SW480 (cell line): ENCODE measurements around the gene YJEFN3.

Experiments used
- DNase-seq: peaks from one replicate; pipeline ENCODE4 v3.0.0-alpha.2; 2016; ENCODE audit warnings: low spot score

YJEFN3 gene

DNA sequence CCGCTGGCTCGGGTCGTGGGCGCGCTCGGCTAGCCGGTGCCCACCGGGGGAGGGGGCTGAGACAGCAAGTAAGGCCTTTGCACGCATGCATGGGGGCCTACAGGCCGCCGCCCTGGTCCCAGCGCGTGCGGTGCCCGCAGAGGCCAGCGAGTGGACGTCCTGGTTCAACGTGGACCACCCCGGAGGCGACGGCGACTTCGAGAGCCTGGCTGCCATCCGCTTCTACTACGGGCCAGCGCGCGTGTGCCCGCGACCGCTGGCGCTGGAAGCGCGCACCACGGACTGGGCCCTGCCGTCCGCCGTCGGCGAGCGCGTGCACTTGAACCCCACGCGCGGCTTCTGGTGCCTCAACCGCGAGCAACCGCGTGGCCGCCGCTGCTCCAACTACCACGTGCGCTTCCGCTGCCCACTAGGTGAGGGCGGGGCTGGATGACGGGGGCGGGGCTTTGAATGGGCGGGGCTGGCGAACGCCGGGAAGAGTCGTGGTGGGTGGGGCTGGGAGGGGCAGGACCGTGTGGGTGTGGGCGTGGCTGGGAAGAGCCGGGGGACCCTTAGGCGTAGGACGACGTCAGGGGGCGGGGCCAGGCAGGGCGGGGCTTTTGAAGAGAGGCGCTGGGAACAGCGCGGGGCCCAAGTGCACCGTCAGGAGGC is 11.5 kb downstream of the YJEFN3 start:
- DNase-seq = peak; percentile 54

DNA sequence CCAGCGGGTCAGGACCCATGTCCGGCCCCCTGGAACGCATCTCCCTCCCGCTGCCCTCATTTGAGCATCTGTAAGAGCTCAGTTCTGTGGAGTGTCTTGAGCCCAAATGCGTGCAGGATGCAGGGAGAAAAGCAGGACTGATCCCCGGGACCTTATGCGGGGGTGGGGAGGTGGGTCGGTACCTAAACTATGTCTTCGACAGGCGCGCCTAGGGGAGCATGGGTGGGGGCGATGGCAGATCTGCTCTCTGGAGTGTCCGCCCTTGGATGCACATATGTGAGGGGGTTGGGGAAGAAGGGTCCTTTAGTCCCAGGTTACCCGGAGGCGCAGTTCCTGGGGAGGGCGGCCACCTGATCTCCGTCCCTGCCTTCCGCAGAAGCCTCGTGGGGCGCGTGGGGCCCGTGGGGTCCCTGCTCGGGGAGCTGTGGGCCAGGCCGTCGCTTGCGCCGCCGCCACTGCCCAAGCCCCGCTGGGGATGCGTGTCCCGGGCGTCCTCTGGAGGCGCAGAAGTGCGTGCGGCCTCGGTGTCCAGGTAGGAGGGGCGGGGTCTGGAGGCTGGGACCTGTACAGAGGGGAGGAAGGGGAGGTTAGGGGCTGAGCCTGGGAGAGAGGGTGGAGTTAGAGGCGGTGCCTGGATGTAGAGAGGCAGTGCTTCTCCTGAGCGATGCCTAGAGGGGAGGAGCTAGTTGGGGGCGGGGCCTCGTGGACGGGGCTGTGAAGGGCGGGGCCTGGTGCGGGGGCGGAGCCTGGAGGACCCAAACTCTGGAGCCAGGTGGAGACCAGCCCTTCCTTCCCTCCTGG is 12.2 kb downstream of the YJEFN3 start:
- DNase-seq = peak; percentile 66

DNA sequence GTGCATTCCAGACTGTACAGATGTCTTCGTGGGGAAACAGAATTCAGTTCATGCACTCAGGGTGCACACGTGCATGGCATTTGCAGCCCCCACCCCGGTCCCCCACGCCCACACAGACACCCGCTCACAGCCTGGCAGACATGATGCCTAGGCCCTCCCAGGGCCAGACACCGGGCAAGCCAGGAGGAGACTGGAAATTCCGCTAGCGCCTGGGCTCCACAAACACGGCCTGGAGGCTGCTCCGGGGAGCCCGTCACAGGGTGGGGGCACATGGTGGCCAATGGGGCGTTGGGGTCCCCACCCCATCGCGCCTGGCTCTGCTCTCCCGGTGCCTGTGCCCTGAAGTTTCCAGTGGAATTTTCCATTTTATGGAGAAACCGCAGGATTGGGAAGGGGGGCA is 12.9 kb downstream of the YJEFN3 start:
- DNase-seq = no peak

DNA sequence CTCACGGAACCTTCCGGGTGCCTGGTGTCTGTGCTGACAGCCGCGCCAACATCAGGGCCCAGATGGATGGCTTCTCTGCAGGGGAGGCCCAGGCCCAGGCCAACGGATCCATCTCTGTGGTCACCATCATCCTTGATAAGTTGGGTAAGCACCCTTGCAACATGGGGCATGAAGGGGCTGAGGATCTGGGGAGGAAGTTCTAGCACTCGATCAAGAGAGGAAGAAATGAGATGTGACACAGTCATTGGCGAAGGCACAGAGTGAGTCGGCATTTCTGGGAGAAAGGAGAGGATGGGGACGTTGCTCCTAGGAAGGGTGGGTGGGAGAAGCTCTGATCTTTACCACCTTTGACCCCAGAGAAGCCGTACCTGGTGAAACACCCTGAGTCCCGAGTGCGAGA is 13.8 kb downstream of the YJEFN3 start:
- DNase-seq = no peak

DNA sequence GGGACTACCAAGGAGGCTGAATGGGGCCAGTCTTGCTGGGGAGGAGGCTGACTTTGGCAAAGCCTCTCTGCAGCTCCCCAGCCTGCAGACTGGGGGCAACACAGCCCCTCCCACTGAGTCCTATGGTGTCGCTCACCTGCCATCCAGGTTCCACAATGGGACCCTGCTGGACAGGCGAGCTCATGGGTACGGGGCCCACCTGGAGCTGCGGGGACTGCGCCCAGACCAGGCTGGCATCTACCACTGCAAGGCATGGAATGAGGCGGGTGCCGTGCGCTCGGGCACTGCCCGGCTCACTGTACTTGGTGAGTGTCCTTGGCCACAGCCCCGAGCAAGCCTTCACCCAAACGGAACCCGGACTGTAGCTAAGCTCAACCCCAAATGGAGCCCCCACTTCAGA is 14.4 kb downstream of the YJEFN3 start:
- no peak for DNase-seq

DNA sequence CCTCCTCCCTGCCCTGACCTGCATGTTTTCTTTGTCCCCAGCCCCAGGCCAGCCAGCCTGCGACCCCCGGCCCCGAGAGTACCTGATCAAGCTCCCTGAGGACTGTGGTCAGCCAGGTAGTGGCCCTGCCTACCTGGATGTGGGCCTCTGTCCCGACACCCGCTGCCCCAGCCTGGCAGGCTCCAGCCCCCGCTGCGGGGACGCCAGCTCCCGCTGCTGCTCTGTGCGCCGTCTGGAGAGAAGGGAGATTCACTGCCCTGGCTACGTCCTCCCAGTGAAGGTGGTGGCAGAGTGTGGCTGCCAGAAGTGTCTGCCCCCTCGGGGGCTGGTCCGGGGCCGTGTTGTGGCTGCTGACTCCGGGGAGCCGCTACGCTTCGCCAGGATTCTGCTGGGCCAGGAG is 14.9 kb downstream of the YJEFN3 start:
- DNase-seq = no peak

DNA sequence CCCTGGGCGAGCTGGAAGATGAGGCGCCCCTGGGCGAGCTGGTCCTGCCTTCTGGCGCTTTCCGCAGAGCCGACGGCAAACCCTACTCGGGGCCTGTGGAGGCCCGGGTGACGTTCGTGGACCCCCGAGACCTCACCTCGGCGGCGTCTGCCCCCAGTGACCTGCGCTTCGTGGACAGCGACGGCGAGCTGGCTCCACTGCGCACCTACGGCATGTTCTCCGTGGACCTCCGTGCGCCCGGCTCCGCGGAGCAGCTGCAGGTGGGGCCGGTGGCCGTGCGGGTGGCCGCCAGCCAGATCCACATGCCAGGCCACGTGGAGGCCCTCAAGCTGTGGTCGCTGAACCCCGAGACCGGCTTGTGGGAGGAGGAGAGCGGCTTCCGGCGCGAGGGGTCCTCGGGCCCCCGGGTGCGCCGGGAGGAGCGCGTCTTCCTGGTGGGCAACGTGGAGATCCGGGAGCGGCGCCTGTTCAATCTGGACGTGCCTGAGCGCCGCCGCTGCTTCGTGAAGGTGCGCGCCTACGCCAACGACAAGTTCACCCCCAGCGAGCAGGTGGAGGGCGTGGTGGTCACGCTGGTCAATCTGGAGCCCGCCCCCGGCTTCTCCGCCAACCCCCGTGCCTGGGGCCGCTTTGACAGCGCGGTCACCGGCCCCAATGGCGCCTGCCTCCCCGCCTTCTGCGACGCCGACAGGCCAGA is 15.7 kb downstream of the YJEFN3 start:
- no peak for DNase-seq

DNA sequence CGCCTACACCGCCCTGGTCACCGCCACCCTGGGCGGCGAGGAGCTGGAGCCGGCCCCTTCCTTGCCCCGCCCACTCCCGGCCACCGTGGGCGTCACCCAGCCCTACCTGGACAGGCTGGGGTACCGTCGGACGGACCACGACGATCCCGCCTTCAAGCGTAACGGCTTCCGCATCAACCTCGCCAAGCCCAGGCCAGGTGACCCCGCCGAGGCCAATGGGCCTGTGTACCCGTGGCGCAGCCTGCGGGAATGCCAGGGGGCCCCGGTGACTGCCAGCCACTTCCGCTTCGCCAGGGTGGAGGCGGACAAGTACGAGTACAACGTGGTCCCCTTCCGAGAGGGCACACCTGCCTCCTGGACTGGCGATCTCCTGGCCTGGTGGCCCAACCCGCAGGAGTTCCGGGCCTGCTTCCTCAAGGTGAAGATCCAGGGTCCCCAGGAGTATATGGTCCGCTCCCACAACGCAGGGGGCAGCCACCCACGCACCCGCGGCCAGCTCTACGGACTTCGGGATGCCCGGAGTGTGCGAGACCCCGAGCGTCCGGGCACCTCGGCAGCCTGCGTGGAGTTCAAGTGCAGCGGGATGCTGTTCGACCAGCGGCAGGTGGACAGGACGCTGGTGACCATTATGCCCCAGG is 16.4 kb downstream of the YJEFN3 start:
- no peak for DNase-seq

DNA sequence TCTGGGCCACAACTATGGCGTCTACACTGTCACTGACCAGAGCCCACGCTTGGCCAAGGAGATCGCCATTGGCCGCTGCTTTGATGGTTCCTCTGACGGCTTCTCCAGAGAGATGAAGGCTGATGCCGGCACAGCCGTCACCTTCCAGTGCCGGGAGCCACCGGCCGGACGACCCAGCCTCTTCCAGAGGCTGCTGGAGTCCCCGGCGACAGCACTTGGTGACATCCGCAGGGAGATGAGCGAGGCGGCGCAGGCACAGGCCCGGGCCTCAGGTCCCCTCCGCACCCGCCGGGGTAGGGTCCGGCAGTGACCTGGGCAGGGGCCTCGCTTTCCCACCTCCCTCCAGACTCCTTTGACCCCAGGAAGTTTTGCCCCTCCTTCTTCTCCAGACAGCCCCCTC is 17.0 kb downstream of the YJEFN3 start:
- no peak for DNase-seq

DNA sequence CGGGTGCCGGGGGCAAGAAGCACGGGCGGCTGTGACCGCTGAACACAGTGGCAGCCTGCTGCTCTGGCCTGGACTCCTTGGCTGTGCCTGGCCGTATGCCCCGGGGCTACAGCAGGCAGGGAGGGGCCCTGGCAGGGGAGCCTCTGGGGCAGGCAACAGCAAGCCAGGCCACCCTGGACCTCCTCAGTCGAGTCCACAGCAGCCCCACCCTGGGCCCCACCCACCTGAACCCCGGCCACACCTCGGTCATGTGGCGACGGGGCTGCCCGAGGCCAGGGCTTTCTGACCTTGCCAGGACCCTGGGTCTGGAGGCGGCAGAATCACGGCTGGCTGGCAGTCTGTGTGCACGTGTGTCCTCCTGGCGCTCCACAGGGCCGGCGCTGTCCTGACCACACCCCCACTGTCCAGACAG is 18.0 kb downstream of the YJEFN3 start:
- no peak for DNase-seq

DNA sequence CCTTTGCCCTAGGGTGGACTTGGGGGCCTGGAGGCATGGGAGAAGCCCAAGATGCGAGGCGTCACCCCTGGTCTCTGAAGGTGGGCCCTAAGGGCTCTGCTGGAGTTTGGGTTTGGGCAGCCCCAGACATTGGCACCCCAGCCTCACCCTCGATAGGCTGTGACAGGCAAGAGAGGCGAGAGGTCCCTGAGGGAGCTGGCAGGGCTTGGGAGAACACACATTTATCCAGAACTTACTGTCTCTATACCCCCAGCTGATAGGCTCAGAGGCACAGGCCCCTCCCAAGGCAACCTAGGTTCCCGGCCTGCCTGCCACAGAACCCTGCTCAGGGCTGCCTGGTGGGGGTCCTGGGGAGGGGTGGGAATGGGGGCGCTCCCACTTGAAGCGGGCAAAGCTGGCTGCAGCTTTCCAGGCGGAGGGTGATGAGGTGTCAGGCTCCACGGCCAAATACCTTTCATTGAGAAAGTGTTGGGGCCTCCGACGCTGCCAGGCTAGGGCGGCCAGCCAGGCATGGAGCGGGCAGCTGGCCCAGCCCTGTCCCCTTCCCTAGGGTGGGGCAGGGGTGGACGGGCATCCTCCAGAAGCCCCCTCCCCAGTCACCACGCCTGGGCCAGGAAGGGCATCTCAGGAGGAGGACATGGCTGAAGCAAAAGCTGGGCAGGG is 19.1 kb downstream of the YJEFN3 start:
- DNase-seq = no peak

DNA sequence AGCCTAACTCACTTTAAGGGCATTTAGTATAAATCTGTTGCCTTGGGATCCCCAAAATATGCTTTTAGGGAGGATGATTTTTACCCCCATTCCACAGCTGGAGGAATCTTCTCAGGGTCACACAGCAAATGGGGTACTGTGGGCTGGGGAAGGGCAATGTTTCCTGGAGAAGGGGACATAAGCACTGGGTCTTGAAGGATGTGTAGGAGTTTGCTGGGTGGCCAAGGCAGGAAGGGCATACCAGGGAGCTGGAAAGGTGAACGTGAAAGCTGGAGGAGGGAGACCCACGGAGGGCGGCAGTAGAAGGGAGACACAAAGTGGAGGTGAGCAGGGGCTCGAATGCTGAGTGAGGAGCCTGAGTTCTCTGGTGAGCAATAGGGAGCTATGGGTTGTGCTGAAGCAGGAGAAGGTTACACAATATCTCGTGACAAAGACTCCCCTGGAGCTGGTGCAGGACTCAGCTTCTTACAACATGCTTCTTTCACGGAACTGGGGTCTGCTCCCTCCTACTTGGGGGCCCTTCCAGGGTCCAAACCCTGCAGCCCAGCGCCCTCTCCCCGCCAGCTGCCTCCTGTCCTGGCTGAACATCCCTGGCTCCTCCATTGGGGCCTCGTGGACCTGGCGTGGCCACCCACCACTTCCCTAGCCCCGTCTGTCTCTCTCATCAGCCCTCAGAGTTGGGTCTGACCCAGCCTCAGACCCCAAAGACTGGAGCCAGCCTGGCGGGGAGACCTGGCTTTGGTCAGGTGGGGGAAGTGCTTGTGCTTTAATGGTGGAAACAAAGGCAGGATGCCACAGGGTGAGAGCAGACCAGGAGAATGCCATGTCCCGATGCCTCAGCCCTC is 20.4 kb downstream of the YJEFN3 start:
- DNase-seq = no peak

DNA sequence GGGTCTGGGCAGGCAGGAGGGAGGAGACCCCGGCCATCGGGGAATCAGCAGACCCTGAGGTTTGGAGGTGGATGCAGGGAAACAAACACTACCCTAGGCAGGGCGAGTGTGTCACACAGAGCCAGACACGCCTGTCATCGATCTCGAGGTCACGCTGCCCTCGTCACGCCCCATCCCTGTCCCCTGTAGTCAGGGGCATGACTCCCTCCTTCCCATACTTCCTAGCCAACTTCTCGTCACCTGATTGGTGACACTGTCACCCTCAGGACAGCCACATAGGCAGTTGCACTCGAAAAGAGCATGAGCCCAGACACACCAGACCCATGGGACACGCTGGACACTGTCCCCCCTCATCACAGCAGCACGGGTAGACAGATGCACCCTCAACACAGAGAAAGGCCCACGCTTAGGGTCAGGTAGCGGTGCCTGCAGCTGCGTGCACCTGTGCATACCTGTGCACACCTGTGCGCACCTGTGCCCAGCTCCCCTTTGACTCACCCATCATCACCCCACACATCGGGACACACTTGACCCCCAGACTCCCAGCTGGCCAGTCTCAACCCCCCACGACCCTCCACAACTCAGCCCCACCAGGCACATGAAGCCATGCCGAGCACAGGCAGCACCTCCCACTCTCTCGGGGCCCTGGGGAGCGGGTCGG is 21.2 kb downstream of the YJEFN3 start:
- no peak for DNase-seq

DNA sequence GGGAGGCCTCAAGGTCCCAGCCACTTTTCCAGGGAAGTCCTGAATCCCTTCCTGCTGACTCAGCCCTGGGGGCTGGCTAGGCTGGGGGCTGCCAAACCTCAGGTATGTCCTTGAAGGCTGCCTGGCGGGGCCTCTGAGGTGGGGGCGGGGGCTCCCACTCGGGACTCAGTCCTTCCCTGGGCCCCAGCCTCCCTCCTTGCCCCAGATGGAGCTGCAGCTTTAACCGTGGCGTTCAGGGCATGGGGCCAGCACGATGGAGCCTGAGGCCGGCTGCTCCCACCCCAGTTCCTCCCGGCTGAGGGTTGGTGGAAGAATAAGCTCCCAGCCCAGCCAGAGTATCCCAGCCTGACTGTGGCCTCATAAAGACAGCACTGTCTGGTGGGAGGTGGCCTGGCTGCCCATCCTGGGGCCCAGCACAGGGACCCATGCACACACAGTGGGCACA is 21.8 kb downstream of the YJEFN3 start:
- no peak for DNase-seq

DNA sequence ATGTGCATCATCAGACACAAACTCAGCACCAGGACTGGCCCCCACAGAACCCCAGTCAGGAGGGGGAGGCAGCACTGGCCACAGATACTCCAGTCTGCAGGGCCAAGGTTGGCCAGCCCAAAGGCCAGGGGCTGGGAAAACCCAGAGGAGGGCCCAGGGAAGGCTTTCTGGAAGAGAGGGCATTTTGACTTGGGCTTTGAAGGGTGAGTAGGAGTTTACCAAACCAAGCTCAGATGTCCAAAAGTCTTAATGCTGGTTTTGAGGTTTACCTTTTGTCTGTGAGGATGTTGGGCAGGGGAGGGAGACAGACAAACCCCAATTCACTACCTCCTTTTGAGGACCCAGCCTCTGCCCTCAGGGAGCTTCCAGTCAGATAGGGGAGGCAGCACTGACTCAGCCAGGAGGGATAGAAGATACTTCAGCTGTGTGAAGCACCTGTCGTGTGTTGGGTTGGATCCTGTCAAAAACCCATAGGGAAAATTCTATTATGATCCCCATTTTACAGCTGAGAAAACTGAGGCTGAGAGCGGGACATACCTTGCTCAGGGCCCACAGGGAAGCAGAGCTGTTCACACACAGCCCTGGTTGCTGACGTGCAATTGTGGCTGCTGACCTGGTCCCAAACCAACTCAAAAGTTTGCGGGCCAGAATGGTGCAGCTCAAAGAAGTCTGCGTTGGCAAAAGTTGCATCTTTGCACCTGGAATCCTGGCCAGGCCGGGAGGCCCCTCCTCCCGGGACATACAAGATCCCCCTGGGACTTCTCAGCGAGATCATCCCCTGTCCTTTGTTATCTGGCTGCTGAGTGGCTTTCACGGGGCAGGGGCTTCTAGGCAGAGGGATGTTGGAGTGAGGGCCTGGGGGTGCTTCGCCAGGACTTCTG is 22.5 kb downstream of the YJEFN3 start:
- DNase-seq = no peak

DNA sequence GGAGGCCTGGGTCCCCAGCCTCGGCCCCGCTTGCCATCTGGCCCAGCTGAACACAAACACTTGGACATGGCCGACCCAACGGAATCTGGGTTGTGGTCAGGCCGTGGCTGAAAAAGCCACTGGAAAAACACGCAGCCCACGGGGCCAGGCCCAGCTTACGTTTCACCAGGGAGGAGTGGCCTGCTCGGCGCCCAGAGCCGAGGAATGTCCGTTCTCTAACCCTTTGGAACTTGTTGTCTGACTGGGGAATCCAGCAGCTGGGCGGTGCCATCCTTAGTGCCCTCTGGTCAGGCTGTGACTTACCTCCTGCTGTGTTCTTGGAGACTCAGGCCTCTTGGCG is 23.1 kb downstream of the YJEFN3 start:
- DNase-seq = no peak

DNA sequence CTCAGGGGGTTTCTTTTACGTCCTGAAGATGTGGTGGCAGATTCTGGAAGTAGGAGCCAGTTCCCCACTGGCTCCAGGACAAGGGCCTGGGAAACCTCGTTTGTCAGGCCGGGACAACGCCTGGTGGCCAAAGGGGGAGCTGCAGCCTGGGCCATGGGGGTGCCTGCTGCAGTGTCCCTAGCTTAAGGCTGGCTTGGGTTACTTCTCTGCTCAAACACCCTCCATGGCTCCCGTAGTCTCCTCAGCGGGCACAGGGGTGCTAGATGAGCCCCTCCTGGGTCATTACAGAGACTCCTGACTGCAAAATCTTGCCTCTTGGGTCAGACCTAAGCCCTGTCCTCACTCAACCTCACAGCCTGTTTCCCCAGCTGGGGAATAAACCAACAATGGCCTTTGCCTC is 24.1 kb downstream of the YJEFN3 start:
- no peak for DNase-seq

DNA sequence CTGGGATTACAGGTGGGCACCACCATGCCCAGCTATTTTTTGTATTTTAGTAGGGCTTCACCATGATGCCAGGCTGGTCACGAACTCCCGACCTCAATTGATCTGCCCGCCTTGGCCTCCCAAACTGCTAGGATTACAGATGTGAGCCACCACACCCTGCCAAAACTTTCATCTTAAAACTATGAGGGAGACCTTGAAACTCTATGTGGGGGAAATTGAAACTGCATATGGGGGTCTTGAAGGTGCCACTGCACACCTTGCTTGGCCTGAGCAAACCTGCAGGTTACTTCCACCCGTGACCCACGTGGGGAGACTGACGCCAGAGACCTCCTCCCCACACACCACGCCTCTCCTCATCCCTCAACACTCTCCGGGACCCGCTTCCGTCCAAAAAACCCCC is 25.0 kb downstream of the YJEFN3 start:
- DNase-seq = no peak

DNA sequence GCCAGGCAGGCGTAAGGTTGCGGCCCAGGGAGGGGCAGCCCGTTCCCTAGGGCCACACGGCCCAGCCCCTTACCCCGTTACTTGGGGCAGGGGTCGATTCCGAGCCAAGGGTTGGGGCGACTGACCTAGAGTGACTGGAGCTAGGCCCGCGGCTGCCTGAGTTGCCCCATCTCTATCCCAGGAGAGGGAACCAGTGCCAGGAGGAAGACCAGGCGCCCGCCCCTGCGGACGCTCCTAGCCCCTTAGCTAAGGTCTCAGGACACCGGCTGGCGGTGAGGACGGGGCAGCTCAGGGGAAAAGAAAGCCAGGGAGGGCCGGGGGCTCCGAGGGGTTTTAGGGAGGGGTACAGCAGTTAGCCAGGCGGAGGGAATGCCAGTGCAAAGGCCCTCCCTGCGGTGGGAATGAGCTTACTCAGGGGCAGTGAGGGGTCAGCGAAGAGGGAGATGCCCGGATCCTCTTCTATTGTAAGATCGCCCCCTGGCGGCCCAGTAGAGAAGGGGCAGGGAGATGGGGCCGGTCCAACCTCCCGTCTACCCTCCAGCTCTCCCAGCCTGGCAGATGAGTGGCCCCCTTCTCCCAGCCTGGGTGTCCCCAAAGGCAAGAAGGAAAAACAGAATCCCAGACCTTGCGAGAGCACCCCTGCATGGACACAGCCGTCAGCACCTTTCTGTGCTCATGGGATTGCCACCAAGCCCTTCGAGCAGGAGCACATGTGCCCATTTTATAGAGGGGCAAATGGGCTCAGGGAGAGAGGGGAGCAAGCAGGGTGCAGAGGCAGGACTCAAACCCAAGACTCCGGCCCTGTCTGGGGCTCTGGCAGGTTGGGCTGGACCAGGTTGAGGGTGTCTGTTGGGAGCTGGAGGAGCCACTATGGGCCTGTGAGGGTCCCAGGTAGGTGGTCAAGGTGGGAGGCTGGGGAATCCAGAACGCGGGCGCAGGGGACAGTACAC is 25.6 kb downstream of the YJEFN3 start:
- DNase-seq = no peak
